GM19023 (cell line): ENCODE results near the gene TIFAB.

Source experiments
- ATAC-seq: cut with Tn5 transposase; IDR thresholded peaks from one replicate; pipeline ENCODE4 v1.9.1; 2021; ENCODE audit warnings: mild to moderate bottlenecking, moderate library complexity; ENCODE audit not compliant: unreplicated experiment

The TIFAB gene

DNA sequence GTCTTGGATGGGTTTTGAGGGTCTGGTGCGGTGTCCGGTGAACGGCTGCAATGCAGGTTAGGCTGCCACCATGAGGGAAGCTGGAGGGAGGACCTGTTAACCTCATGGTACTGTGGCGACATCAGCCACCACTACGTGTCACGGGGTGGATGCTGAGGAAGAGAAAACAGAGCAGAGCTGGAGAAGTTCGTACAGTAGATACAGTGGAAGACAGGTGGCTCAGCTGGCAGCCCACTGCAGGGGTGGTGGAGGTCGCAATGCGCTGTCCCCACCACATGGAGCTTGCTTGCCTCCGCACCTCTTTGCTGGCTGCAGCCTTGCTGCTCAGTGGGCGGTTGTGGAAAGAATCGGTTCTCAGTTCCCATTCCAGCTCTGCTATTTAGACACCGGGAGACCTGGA, 7.8 kb downstream of the TIFAB start:
- ATAC-seq: no peak

- ATAC-seq: no peak
Observed at GRCh38 chr5:135443161-135443960, 8.8 kb downstream of the TIFAB start.

- no peak for ATAC-seq
Observed at GRCh38 chr5:135442431-135443160, 9.6 kb downstream of the TIFAB start.

GRCh38 chr5:135441919-135442318, 10.2 kb downstream of the TIFAB start:
- no peak for ATAC-seq

DNA sequence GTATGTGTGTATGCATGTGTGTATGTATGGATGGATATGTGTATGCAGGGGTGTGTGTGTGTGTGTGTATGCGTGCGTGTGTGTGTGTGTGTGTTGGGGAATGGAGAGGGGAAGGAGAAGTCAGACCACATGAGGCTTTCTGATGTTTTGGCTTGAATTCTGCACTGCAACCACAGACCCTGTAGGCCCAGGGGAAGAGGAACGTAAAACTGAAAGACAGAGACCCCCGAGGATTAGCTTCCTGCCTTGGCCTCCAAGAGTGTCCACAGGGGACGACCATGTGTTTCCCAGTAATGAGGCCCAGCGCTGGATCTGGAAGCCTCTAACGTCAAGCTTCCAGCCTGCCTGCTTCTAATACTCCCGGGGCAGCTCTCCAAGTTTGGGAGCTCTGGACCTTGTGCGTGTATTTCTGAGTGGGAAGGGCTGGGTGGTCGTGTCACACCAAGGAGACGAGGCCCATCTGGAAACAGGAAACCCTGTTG, 10.8 kb downstream of the TIFAB start:
- ATAC-seq: no peak

- no peak for ATAC-seq
Observed at GRCh38 chr5:135440916-135441315, 11.2 kb downstream of the TIFAB start.

DNA sequence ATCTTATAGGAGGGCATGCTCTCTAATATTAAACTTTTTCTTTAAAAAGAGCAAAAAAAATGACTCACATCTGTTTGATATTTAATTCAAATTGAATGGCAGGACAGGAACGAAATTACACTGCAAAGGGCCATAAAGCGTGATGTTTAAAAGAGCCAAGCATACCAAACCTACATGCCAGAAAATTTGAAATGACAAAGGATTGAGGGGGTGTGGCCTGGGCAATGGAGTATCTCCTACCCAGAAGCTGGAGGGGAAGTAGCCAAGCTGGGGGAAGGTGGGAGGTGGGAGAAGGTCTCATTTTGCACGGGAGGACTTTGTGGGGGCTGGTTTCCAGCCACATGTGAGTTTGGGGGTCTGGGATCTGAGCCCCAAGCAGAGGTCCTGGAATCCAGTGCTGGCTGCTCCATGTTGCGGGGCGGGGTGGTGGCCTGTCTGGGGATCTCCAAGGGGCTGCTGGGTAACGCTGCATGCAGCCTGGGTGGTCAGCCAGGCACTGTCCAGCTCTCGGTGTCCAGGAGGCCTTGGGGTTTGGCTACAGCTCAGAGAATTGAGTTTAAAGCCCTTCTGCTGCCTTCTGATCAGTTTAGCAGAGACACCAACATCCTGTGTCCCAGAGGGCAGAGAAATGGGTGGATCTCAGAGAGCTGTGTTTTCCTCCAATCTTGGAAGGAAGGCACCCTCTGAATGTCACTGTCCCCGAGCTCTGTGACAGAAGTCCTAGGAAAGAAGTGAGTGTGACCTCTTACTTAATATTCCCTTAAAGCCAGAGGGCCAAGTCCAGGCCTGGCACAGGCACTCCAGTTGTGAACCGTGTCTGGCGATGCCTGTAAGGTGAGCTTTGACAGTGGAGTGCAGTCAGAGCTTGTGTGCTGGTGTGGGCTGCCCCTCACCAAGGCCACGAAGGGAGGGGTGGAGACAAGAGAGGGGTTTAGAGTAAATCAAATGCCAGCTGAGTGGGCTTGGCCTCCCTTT, 12.6 kb downstream of the TIFAB start:
- no peak for ATAC-seq

DNA sequence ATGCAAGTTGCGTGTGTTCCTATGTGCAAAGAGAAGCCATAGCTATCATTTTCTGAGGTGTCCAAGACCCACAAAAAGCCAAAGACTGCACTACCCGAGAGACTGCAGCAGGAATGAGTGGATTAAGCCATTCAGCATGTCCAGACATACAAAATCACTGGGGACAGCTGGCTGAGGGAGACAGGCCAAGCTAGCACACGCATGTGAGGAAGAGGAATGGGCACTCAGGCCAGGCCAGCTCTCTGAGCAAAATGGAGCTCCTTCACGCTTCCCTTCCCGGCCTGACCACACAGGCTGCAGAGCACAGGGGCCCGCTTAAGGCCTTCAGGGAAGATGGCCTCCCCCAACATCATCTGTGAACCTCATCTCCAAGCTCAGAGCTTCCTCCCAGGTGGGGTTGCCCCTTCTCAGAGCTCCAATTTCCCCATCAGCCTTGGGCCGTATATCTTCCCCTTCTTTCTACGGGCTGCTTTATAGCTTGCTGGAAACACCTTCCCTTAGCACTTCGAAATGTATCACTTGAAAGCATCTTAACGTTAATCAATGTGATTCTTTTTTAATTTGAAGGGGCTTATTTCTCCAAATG, 13.4 kb downstream of the TIFAB start:
- ATAC-seq: no peak

GRCh38 chr5:135437796-135438560, 14.2 kb downstream of the TIFAB start:
- ATAC-seq: no peak

- ATAC-seq: no peak
Observed at GRCh38 chr5:135437422-135437795, 14.7 kb downstream of the TIFAB start.

DNA sequence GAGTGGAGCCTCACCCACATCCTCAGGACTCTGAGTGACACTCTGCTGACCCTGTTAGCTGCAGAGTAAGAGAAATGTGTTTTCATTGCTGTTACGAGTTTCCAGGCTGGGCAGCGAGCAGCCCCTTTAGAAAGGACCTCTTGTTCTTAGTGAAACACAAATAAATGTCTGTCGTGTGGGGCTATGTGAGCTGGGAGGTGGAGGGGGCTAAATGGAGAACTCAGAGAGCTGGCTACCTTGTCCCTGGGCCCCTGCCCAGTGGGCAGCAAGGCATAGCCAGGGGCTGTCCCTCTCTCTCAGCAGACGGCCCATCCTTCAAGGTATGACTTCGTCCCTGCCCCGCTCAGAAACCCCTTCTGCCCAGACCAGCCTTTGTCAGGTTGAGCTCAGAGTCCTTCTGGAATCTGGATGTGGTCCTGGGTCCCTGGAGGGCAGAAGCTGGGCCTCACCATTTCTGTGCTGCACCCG, 15.2 kb downstream of the TIFAB start:
- ATAC-seq: no peak

- no peak for ATAC-seq
Observed at GRCh38 chr5:135435467-135436330, 16.5 kb downstream of the TIFAB start.

GRCh38 chr5:135434591-135435466, 17.3 kb downstream of the TIFAB start:
- no peak for ATAC-seq

- ATAC-seq: no peak
Observed at GRCh38 chr5:135433681-135434426, 18.3 kb downstream of the TIFAB start.

GRCh38 chr5:135432113-135432512, 20.0 kb downstream of the TIFAB start:
- no peak for ATAC-seq

DNA sequence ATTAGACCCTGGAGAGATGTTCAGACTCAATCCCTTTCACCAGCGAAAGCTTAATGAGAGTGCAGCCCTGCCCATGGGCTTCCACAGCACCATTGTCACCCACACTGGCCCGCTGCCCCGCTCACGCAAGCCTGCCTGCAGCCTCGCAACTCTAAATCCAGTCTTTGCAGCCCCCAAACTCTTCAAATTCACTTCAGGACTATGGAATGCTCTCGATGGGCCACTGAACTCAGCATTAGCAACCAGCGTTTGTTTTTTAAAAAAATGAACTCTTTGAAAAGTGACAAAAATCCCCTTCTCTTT, 22.1 kb downstream of the TIFAB start:
- no peak for ATAC-seq
